GM23338 (cell line): Measurements from ENCODE around the gene RIT2. TPM values are rescaled to one million over a fixed set of nuclear protein-coding genes. Genes with fewer than 3 reads are reported as not detected.

Experiments
- ATAC-seq: fragments of 200-7000 bp; cut with Tn5 transposase; 3 replicates; pipeline ENCODE4 v1.9.1; 2020
- DNase-seq: peaks from one replicate; pipeline ENCODE4 v3.0.0-alpha.2; 2015; ENCODE audit warnings: low spot score
- H2AFZ ChIP-seq: fragments of 200-600 bp; sonication (generic); 2 replicates; pipeline ENCODE4 v1.8.0; 2016; ENCODE audit warnings: antibody characterized with exemption, mild to moderate bottlenecking, moderate library complexity
- H3F3A ChIP-seq: fragments of 200-600 bp; sonication (generic); replicated peaks from 2 replicates; pipeline ENCODE4 v1.8.0; 2017; ENCODE audit warnings: antibody characterized with exemption, mixed run types, low read depth
- H3K27ac ChIP-seq: fragments of 200-600 bp; sonication (generic); 2 replicates; pipeline ENCODE4 v1.6.1; 2016; ENCODE audit warnings: low read depth
- H3K27me3 ChIP-seq: fragments of 200-600 bp; sonication (generic); 2 replicates; pipeline ENCODE4 v1.8.0; 2016; ENCODE audit warnings: mild to moderate bottlenecking, mixed run types, moderate library complexity; ENCODE audit not compliant: insufficient read depth
- H3K36me3 ChIP-seq: fragments of 200-600 bp; sonication (generic); 2 replicates; pipeline ENCODE4 v1.8.0; 2016; ENCODE audit warnings: mild to moderate bottlenecking; ENCODE audit not compliant: insufficient read depth
- H3K4me1 ChIP-seq: fragments of 200-600 bp; sonication (generic); 2 replicates; pipeline ENCODE4 v1.8.0; 2016; ENCODE audit warnings: mild to moderate bottlenecking, moderate library complexity; ENCODE audit not compliant: insufficient read depth
- H3K4me2 ChIP-seq: fragments of 200-600 bp; sonication (generic); 2 replicates; pipeline ENCODE4 v1.7.1; 2017; ENCODE audit warnings: mixed run types
- H3K4me3 ChIP-seq: fragments of 200-600 bp; sonication (generic); 2 replicates; pipeline ENCODE4 v1.6.1; 2016; ENCODE audit warnings: mixed run types
- H3K79me2 ChIP-seq: fragments of 200-600 bp; sonication (generic); replicated peaks from 2 replicates; pipeline ENCODE4 v1.8.0; 2017; ENCODE audit warnings: mild to moderate bottlenecking; ENCODE audit not compliant: insufficient read depth
- H3K9me2 ChIP-seq: fragments of 200-600 bp; sonication (generic); 2 replicates; pipeline ENCODE4 v1.8.0; 2017; ENCODE audit not compliant: insufficient read depth
- H4K20me1 ChIP-seq: fragments of 200-600 bp; sonication (generic); replicated peaks from 2 replicates; pipeline ENCODE4 v1.8.0; 2017; ENCODE audit warnings: mild to moderate bottlenecking; ENCODE audit not compliant: insufficient read depth
- H3K27ac Mint-ChIP-seq: 2 replicates; pipeline ENCODE4 v1.8.0; 2020; ENCODE audit warnings: inconsistent platforms, mild to moderate bottlenecking, moderate library complexity, mixed read lengths
- H3K27me3 Mint-ChIP-seq: 3 replicates; pipeline ENCODE4 v1.8.0; 2022; ENCODE audit warnings: low read depth, mild to moderate bottlenecking, moderate library complexity, mixed read lengths, inconsistent platforms; ENCODE audit not compliant: insufficient read depth, poor library complexity
- H3K36me3 Mint-ChIP-seq: 3 replicates; pipeline ENCODE4 v1.8.0; 2021; ENCODE audit warnings: low read depth, mild to moderate bottlenecking, inconsistent platforms, moderate library complexity, mixed read lengths
- H3K4me1 Mint-ChIP-seq: 3 replicates; pipeline ENCODE4 v1.8.0; 2020; ENCODE audit warnings: mild to moderate bottlenecking, inconsistent platforms, mixed read lengths
- H3K4me3 Mint-ChIP-seq: 3 replicates; pipeline ENCODE4 v1.8.0; 2021; ENCODE audit warnings: moderate library complexity, mild to moderate bottlenecking, inconsistent platforms, mixed read lengths
- H3K9me3 Mint-ChIP-seq: 3 replicates; pipeline ENCODE4 v1.8.0; 2020; ENCODE audit warnings: moderate library complexity, mild to moderate bottlenecking, inconsistent platforms, mixed read lengths
- CREB1 ChIP-seq: fragments of 250-450 bp; sonication (Bioruptor Pico); IDR thresholded peaks from 2 replicates; pipeline ENCODE4 v1.5.0; 2020; ENCODE audit warnings: low read depth, mild to moderate bottlenecking, moderate library complexity
- CTCF ChIP-seq, 2 experiments: fragments of 200-600 bp in 1 of 2; sonication (generic) in 1 of 2; conservative IDR thresholded peaks; 2 replicates each; pipeline versions ENCODE4 v1.5.1 to v1.6.1; 2016 to 2017; ENCODE audit warnings: antibody characterized with exemption in 2 of 2, low read depth in 2 of 2, mild to moderate bottlenecking in 2 of 2, moderate library complexity in 1 of 2
- ETS1 ChIP-seq: IDR thresholded peaks from 2 replicates; pipeline ENCODE4 v1.6.1; 2016; ENCODE audit warnings: antibody characterized with exemption
- EZH2 ChIP-seq: fragments of 200-600 bp; sonication (generic); IDR thresholded peaks from one replicate; pipeline ENCODE4 v1.8.0; 2017; ENCODE audit warnings: antibody characterized with exemption, mild to moderate bottlenecking, low read depth; ENCODE audit not compliant: unreplicated experiment
- EZH2phosphoT487 ChIP-seq: fragments of 200-600 bp; sonication (generic); IDR thresholded peaks from one replicate; pipeline ENCODE4 v1.8.1; 2018; ENCODE audit warnings: antibody characterized with exemption; ENCODE audit not compliant: unreplicated experiment
- JUNB ChIP-seq: IDR thresholded peaks from one replicate; pipeline ENCODE4 v1.6.1; 2016; ENCODE audit warnings: antibody characterized with exemption; ENCODE audit not compliant: unreplicated experiment
- NANOG ChIP-seq: IDR thresholded peaks from 2 replicates; pipeline ENCODE4 v1.6.1; 2016; ENCODE audit warnings: antibody characterized with exemption, borderline replicate concordance
- POLR2AphosphoS5 ChIP-seq: IDR thresholded peaks from 2 replicates; pipeline ENCODE4 v1.6.1; 2016; ENCODE audit warnings: antibody characterized with exemption, low read depth
- STAT1 ChIP-seq: IDR thresholded peaks from one replicate; pipeline ENCODE4 v1.6.1; 2016; ENCODE audit warnings: antibody characterized with exemption; ENCODE audit not compliant: unreplicated experiment
- ZNF114 ChIP-seq: fragments of 250-450 bp; sonication (Bioruptor Pico); IDR thresholded peaks from 2 replicates; pipeline ENCODE4 v1.5.0; 2020; ENCODE audit warnings: mild to moderate bottlenecking, moderate library complexity
- ZNF331 ChIP-seq: fragments of 250-450 bp; sonication (Bioruptor Pico); IDR thresholded peaks from 2 replicates; pipeline ENCODE4 v1.5.0; 2020; ENCODE audit warnings: low read depth, mild to moderate bottlenecking, moderate library complexity
- ZNF462 ChIP-seq: fragments of 250-450 bp; sonication (Bioruptor Pico); IDR thresholded peaks from 2 replicates; pipeline ENCODE4 v1.5.0; 2020; ENCODE audit warnings: mild to moderate bottlenecking, moderate library complexity
- polyA plus RNA-seq: library from polyadenylated mRNA; unstranded; fragments of >200 nt; fragmentation: Nextera tagmentation; extraction: Ambion mirVana; gene quantifications from 2 replicates; pipeline ENCODE4 v1.2.1, GENCODE V29; 2016
- total RNA-seq: library from RNA; depleted of rRNA; stranded (reverse); fragments of >200 nt; shearing (Covaris generic); gene quantifications from 2 replicates; pipeline ENCODE4 v1.2.3, GENCODE V29; 2014
- TF ChIP-seq, protein P1 (sequence below): IDR thresholded peaks from one replicate; pipeline ENCODE4 v1.6.1; 2018; ENCODE audit warnings: antibody characterized with exemption; ENCODE audit not compliant: unreplicated experiment

The RIT2 gene
- total and polyA plus RNA-seq, 2 experiments from 2014 or later: 1.9 to 8.8 TPM

- Mint-ChIP-seq H3K4me3 (no peak overlapping the region), H3K9me3 (peaks cover 9% of the 10 kb centered on the region), H3K4me1 (no peaks in the 10 kb centered on the region), H3K36me3 (peaks cover 14% of the 10 kb centered on the region; the same call in 2 of the 3 replicates), H3K27me3 (no peaks in the 10 kb centered on the region), H3K27ac (no peak overlapping the region)
- DNase-seq: no peak
- Histone ChIP-seq H3K36me3 (no peaks in the 10 kb centered on the region), H3K27ac (no peak overlapping the region), H3K9me2 (peaks cover 7% of the 10 kb centered on the region), H2AFZ (no peak overlapping the region), H4K20me1 (no peaks in the 10 kb centered on the region), H3K27me3 (no peaks in the 10 kb centered on the region), H3K4me3 (no peak overlapping the region), H3K79me2 (no peaks in the 10 kb centered on the region), H3F3A (no peaks in the 10 kb centered on the region), H3K4me2 (no peak overlapping the region), H3K4me1 (no peaks in the 10 kb centered on the region)
- no peak for ATAC-seq
- TF ChIP-seq CTCF (conservative IDR thresholded peaks at IDR 0.05; ENCODE audit: low read depth in 2 of 2): no peak
- no peak for TF ChIP-seq ZNF462 (CRISPR knock-in tag)
- no peak for TF ChIP-seq STAT1
- TF ChIP-seq EZH2: no peak
- no peak for TF ChIP-seq POLR2AphosphoS5
- no peak for TF ChIP-seq EZH2phosphoT487
- TF ChIP-seq ZNF331: no peak
- TF ChIP-seq ETS1: no peak
- TF ChIP-seq CREB1 (CRISPR knock-in tag): no peak
- no peak for TF ChIP-seq NANOG
- TF ChIP-seq, protein P1, sequence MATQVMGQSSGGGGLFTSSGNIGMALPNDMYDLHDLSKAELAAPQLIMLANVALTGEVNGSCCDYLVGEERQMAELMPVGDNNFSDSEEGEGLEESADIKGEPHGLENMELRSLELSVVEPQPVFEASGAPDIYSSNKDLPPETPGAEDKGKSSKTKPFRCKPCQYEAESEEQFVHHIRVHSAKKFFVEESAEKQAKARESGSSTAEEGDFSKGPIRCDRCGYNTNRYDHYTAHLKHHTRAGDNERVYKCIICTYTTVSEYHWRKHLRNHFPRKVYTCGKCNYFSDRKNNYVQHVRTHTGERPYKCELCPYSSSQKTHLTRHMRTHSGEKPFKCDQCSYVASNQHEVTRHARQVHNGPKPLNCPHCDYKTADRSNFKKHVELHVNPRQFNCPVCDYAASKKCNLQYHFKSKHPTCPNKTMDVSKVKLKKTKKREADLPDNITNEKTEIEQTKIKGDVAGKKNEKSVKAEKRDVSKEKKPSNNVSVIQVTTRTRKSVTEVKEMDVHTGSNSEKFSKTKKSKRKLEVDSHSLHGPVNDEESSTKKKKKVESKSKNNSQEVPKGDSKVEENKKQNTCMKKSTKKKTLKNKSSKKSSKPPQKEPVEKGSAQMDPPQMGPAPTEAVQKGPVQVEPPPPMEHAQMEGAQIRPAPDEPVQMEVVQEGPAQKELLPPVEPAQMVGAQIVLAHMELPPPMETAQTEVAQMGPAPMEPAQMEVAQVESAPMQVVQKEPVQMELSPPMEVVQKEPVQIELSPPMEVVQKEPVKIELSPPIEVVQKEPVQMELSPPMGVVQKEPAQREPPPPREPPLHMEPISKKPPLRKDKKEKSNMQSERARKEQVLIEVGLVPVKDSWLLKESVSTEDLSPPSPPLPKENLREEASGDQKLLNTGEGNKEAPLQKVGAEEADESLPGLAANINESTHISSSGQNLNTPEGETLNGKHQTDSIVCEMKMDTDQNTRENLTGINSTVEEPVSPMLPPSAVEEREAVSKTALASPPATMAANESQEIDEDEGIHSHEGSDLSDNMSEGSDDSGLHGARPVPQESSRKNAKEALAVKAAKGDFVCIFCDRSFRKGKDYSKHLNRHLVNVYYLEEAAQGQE: no peak
- no peak for TF ChIP-seq JUNB
- no peak for TF ChIP-seq ZNF114
Measured at GRCh38 chr18:43061318-43061717, 54.2 kb downstream of the RIT2 start.
